CD4-positive, alpha-beta T cell (primary cell): Measurements from ENCODE around the gene C3orf80. TPM values are rescaled to one million over a fixed set of nuclear protein-coding genes. Genes with fewer than 3 reads are reported as not detected.
"Not testable (repeated sequence)": the region's sequence is repeated elsewhere in the genome, so short reads cannot be mapped to it uniquely, and the experiment has no call there.

ENCODE experiments used
- ATAC-seq: fragments of 200-7000 bp; cut with Tn5 transposase; one replicate; pipeline ENCODE4 v1.10.0; 2022; ENCODE audit warnings: mild to moderate bottlenecking; ENCODE audit not compliant: poor library complexity
- CTCF ChIA-PET: fragments of 350-600 bp; sonication (Branson Sonifier 250); formaldehyde crosslinking; loops from one replicate; lab custom pipeline; 2021; ENCODE audit warnings: antibody characterized with exemption, inconsistent platforms; lab: Charles Lee
- POLR2A ChIA-PET: fragments of 350-600 bp; sonication (Branson Sonifier 250); formaldehyde crosslinking; loops from one replicate; lab custom pipeline; 2021; ENCODE audit warnings: antibody characterized with exemption, inconsistent platforms; lab: Charles Lee
- DNase-seq, 14 experiments: peaks; one replicate each; pipeline ENCODE4 v3.0.0-alpha.2; 2013 to 2020; ENCODE audit warnings: mixed read lengths in 2 of 14
- H3K27ac ChIP-seq, 2 donors: one replicate each; pipeline versions ENCODE4 v1.5.1 to v1.7.0; 2013; ENCODE audit warnings: low read length in 2 of 2, low read depth in 1 of 2, mild to moderate bottlenecking in 1 of 2
- H3K27me3 ChIP-seq, 2 experiments: 1 replicate in 1 of 2; 2 replicates in 1 of 2; pipeline versions ENCODE4 v1.6.1 to v1.7.0; 2013; ENCODE audit warnings: low read length in 2 of 2, control low read depth in 1 of 2, mild to moderate bottlenecking in 1 of 2, moderate library complexity in 1 of 2; ENCODE audit not compliant: insufficient read depth in 2 of 2, control insufficient read depth in 1 of 2
- H3K36me3 ChIP-seq: one replicate; pipeline ENCODE4 v1.6.1; 2013; ENCODE audit warnings: low read length, control low read depth; ENCODE audit not compliant: insufficient read depth
- H3K4me1 ChIP-seq: one replicate; pipeline ENCODE4 v1.6.1; 2013; ENCODE audit warnings: low read length, control low read depth; ENCODE audit not compliant: insufficient read depth
- H3K4me3 ChIP-seq: one replicate; pipeline ENCODE4 v1.5.1; 2013; ENCODE audit warnings: mild to moderate bottlenecking, low read length, moderate library complexity
- H3K9me3 ChIP-seq, 2 experiments: 1 replicate in 1 of 2; 2 replicates in 1 of 2; pipeline versions ENCODE4 v1.6.1 to v1.7.0; 2013; ENCODE audit warnings: low read length in 2 of 2, mild to moderate bottlenecking in 2 of 2, control low read depth in 1 of 2, moderate library complexity in 1 of 2; ENCODE audit not compliant: control insufficient read depth in 1 of 2, insufficient read depth in 1 of 2
- H3K27ac Mint-ChIP-seq: one replicate; pipeline ENCODE4 v1.8.0; 2020; ENCODE audit warnings: mixed read lengths
- H3K27me3 Mint-ChIP-seq: one replicate; pipeline ENCODE4 v1.8.0; 2021; ENCODE audit warnings: mixed read lengths
- H3K36me3 Mint-ChIP-seq: one replicate; pipeline ENCODE4 v1.8.0; 2021; ENCODE audit warnings: low read depth, mixed read lengths
- H3K4me1 Mint-ChIP-seq: one replicate; pipeline ENCODE4 v1.8.0; 2021; ENCODE audit warnings: low read depth, mixed read lengths
- H3K4me3 Mint-ChIP-seq: one replicate; pipeline ENCODE4 v1.8.0; 2020; ENCODE audit warnings: mild to moderate bottlenecking, mixed read lengths
- H3K9me3 Mint-ChIP-seq: one replicate; pipeline ENCODE4 v1.8.0; 2020; ENCODE audit warnings: mixed read lengths
- intact Hi-C, 2 experiments: fragments of 100-400 bp; cut with DNase I in 1 of 2; cut with micrococcal nuclease in 1 of 2; formaldehyde crosslinking; loops; one replicate each; pipeline versions ENCODE4 v1.15.1 to v1.9.0; 2023 to 2025; cut with DNase I, micrococcal nuclease
- total RNA-seq, 174 experiments: library from RNA in 2 of 174; stranded (reverse) in 2 of 174; gene quantifications; one replicate each; pipeline ENCODE4 v1.2.3 and lab custom pipeline; 2021 to 2026
- TF ChIP-seq, protein P1 (sequence below): fragments of 200-600 bp; IDR thresholded peaks from one replicate; pipeline ENCODE4 v1.8.0; 2022; ENCODE audit warnings: antibody characterized with exemption, mild to moderate bottlenecking

The C3orf80 gene
- total RNA-seq, 2 experiments from 2014 or later: not detected

DNA sequence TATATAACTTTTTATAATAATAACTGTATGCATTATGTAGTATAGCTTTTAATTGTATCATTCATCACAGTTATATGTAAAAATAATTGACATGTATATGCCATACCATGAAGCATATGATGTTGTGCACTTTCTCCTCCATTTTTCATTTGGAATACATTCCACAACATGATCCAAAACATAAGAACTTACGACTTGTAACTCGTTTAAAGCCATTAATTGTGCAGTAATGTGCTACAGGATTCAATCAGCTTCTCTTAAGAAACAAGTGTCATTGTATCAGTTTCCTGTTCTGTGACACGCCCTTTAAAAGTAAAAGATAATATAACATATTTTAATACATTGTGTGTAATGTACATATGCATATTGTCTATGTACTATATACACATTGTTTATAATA lies 2.2 kb downstream of the C3orf80 start:
- CTCF ChIA-PET: no interaction called here
- Mint-ChIP-seq H3K27me3 (peaks cover 74% of the 10 kb centered on the region), H3K9me3 (no peaks in the 10 kb centered on the region), H3K4me1 (peaks cover 21% of the 10 kb centered on the region), H3K27ac (no peak overlapping the region), H3K36me3 (no peaks in the 10 kb centered on the region), H3K4me3 (peak overlapping the region; percentile 37)
- Histone ChIP-seq H3K27ac (no peak overlapping the region), H3K9me3 (peaks cover 0 to 10% of the 10 kb centered on the region in 2 experiments), H3K4me3 (no peak overlapping the region), H3K36me3 (no peaks in the 10 kb centered on the region), H3K27me3 (peaks cover 26 to 70% of the 10 kb centered on the region in 2 experiments), H3K4me1 (peaks cover 24% of the 10 kb centered on the region)
- TF ChIP-seq, protein P1, sequence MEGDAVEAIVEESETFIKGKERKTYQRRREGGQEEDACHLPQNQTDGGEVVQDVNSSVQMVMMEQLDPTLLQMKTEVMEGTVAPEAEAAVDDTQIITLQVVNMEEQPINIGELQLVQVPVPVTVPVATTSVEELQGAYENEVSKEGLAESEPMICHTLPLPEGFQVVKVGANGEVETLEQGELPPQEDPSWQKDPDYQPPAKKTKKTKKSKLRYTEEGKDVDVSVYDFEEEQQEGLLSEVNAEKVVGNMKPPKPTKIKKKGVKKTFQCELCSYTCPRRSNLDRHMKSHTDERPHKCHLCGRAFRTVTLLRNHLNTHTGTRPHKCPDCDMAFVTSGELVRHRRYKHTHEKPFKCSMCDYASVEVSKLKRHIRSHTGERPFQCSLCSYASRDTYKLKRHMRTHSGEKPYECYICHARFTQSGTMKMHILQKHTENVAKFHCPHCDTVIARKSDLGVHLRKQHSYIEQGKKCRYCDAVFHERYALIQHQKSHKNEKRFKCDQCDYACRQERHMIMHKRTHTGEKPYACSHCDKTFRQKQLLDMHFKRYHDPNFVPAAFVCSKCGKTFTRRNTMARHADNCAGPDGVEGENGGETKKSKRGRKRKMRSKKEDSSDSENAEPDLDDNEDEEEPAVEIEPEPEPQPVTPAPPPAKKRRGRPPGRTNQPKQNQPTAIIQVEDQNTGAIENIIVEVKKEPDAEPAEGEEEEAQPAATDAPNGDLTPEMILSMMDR: no peak
- POLR2A ChIA-PET: no interaction called here
- DNase-seq: no peak
- no peak for ATAC-seq
- intact Hi-C loops: no loop called here

GRCh38 chr3:160232014-160232413 lies 6.8 kb downstream of the C3orf80 start:
- H3K27me3 Mint-ChIP-seq: peaks cover 52% of the 10 kb centered on the region
- no peak overlapping the region for H3K27ac Mint-ChIP-seq
- no peaks in the 10 kb centered on the region for H3K4me1 Mint-ChIP-seq
- H3K36me3 Mint-ChIP-seq: no peaks in the 10 kb centered on the region
- intact Hi-C loops: no loop called here
- Histone ChIP-seq H3K27ac (no peak overlapping the region), H3K9me3 (no peaks in the 10 kb centered on the region), H3K4me3 (no peak overlapping the region), H3K36me3 (no peaks in the 10 kb centered on the region), H3K27me3 (peaks cover 6 to 36% of the 10 kb centered on the region in 2 experiments), H3K4me1 (no peaks in the 10 kb centered on the region)
- POLR2A ChIA-PET: no interaction called here
- TF ChIP-seq, protein P1: no peak
- no peak overlapping the region for H3K4me3 Mint-ChIP-seq
- ATAC-seq (no peak), DNase-seq (no peak)
- no peaks in the 10 kb centered on the region for H3K9me3 Mint-ChIP-seq
- CTCF ChIA-PET: no interaction called here

DNA sequence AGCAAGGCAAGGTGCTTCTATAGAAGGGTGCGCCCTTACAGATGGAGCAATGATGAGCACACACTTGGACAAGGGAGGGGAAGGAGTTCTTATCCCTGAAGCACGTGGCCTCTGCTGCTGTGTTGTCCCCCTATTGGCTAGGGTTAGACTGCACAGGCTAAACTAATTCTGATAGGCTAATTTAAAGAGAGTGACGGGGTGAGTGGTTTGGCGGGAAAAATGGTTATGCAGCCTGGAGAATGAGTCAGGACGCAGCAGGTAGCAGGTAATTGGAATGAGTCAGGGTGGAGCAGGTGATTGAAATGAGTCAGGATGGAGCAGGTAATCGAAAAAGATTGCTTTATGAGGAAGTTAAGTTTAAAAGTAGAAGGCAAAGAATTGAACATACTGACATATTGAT lies 15.5 kb downstream of the C3orf80 start:
- intact Hi-C loops: not testable (repeated sequence)

GRCh38 chr3:160245261-160245800 lies 20.1 kb downstream of the C3orf80 start:
- no peak overlapping the region for H3K4me3 ChIP-seq
- Mint-ChIP-seq H3K36me3 (no peaks in the 10 kb centered on the region), H3K4me3 (no peak overlapping the region), H3K27me3 (peaks cover 16% of the 10 kb centered on the region), H3K9me3 (peaks cover 4% of the 10 kb centered on the region), H3K4me1 (no peaks in the 10 kb centered on the region), H3K27ac (no peak overlapping the region)
- POLR2A ChIA-PET: no interaction called here
- DNase-seq: no peak
- intact Hi-C loops: no loop called here
- no peaks in the 10 kb centered on the region for H3K27me3 ChIP-seq
- TF ChIP-seq, protein P1: no peak
- no peaks in the 10 kb centered on the region for H3K4me1 ChIP-seq
- no peaks in the 10 kb centered on the region for H3K36me3 ChIP-seq
- CTCF ChIA-PET: no interaction called here
- ATAC-seq: no peak
- no peak overlapping the region for H3K27ac ChIP-seq
- no peaks in the 10 kb centered on the region for H3K9me3 ChIP-seq

More for the DNA sequence above, 15.5 kb downstream of the C3orf80 start:
- H3K4me1 Mint-ChIP-seq, H3K36me3 ChIP-seq, POLR2A ChIA-PET, ATAC-seq, H3K4me3 Mint-ChIP-seq, H3K27ac Mint-ChIP-seq, DNase-seq, H3K9me3 ChIP-seq, CTCF ChIA-PET, H3K4me1 ChIP-seq, H3K4me3 ChIP-seq, H3K9me3 Mint-ChIP-seq, H3K27ac ChIP-seq, H3K36me3 Mint-ChIP-seq: not testable (repeated sequence)
- peaks cover 38% of the 10 kb centered on the region for H3K27me3 Mint-ChIP-seq
- peaks cover 0 to 11% of the 10 kb centered on the region in 2 experiments for H3K27me3 ChIP-seq
